Stimulated activated CD8-positive, alpha-beta memory T cell treated with anti-CD3 and anti-CD28 coated beads, Interleukin-7, amount 100 ng/mL, for 1 hour (primary cell): Measurements from ENCODE around the gene ATG4B.
"Not testable (repeated sequence)": the region's sequence is repeated elsewhere in the genome, so short reads cannot be mapped to it uniquely, and the experiment has no call there.

Source experiments
- DNase-seq, 2 donors: peaks; one replicate each; pipeline ENCODE4 v3.0.0-alpha.2; 2020; ENCODE audit warnings: low read depth in 2 of 2

ATG4B gene

DNA sequence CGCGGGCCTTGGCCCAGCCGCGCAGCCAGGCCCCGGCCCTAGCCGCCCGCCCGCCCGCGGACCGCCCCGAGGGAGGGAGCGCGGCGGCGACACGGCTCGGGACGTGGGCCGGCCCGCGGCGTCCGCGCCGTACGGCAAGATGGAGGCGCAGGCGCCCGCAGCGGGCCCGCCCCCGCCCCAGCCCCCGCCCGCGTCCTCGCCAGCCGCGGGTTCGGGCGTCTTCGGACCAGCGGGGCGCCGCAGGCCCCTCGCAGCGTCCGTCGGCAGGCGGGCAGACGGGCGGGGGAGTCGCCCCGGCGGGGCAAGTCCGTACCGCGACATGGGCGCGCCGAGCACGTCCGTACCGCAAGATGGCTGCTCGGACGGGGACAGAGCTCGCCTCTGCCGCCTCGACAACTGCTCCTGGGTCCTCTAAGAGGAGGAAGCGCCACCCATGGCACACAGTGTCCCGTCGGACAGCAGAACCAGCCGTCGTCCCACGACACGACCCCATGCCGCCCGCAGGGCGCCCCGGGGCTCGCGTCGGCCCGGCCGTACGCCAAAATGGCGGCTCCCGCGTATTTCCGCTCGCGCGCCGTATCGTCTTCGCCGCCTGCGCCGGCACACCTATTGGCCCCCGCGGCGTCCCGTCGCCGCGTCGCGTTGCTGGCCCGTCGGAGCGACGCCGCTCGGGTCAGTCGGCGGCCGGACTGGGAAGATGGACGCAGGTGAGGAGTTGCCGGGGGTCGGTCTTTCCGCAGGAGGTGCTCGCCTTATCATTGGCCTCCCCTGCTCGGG lies at the start of gene ATG4B, which contains the start of gene THAP4:
TSS of gene ATG4B (plus strand) at position 676 of the 777 bp plus-strand sequence. CDS start at position 698, 22 bp downstream.
TSS of gene THAP4 (minus strand) at position 141 of the 777 bp plus-strand sequence. CDS start 141 bp downstream, outside the sequence.
- peak; percentile 49 to 57 for DNase-seq

DNA sequence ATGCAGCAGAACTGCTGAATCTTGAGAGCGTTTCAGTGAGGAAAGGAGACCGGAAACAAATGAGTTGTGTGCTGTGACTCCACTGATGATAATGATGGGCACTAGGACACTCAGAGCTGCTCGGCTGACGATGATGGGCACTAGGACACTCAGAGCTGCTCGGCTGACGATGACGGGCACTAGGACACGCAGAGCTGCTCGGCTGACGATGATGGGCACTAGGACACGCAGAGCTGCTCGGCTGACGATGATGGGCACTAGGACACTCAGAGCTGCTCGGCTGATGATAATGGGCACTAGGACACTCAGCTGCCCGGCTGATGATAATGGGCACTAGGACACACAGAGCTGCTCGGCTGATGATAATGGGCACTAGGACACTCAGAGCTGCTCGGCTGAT lies 47.6 kb upstream of the ATG4B start:
- DNase-seq, result not testable (repeated sequence)

DNA sequence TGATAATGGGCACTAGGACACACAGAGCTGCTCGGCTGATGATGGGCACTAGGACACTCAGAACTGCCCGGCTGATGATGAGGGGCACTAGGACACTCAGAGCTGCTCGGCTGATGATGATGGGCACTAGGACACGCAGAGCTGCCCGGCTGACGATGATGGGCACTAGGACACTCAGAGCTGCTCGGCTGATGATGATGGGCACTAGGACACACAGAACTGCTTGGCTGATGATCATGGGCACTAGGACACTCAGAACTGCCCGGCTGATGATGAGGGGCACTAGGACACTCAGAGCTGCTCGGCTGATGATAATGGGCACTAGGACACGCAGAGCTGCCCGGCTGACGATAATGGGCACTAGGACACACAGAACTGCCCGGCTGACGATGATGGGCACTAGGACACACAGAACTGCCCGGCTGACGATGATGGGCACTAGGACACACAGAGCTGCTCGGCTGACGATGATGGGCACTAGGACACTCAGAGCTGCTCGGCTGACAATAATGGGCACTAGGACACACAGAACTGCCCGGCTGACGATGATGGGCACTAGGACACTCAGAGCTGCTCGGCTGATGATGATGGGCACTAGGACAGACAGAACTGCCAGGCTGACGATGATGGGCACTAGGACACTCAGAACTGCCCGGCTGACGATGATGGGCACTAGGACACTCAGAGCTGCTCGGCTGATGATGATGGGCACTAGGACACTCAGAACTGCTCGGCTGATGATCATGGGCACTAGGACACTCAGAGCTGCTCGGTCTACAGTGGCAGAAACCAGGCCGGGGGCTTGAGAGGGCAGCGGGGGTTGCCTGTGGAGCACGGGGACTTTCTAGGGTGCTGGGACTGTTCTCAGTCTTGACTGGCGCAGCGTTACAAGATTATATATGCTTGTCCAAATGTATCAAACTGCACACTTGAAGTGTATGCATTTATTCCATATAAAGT lies 46.7 kb upstream of the ATG4B start:
- not testable (repeated sequence) for DNase-seq

DNA sequence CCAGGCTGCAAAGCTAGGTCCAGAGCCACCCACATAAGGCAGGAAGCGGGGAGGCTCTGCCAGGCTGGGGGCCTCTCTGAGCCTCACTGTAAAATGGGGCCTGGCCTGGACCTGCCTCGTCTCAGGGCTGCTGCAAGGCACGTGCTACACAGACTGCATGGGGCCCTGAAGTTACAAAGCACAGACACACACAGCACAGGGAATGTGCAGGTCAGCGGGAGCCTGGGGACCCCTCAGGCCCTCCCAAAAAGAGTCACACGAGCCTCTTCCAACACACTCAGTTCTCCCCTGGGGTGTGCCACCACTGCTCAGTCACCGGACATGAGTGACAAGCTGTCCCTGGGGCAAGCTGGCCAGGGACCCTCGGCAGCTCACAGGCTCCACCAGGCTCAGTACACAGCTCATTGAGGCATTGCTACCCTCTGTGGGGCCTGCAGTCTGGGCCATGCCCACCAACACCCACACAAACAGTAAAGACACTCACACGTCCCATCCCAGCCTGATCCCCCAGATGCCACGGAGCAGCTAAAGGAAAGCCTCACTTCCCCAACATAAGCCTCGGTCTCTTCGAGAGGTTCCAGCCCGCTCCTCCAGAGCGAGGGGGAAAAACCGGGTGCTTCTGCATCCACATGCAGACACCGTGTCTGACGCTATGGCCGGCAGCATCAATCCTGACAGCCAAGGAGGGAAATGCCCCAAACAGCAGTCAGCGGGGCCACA lies 45.2 kb upstream of the ATG4B start:
- DNase-seq, result no peak

DNA sequence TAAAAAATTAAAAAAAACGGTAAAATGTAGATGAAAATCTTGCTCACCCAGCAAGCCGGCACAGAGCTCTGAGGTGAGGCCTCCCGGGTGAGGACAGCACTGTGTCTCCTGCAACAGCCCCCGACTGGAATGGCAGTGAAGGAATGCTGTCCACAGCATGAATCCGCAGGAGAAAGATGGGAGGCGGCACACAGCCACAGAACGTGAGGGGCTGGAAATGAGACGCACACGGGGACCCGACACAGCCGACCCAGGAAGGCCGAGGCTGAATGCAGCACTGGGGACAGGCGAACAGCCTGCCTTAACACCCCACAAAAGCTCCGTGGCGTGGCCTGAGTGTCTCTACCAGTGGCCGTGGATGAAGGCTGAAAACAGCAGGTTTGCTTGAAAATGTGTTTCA lies 44.2 kb upstream of the ATG4B start:
- DNase-seq, result no peak

DNA sequence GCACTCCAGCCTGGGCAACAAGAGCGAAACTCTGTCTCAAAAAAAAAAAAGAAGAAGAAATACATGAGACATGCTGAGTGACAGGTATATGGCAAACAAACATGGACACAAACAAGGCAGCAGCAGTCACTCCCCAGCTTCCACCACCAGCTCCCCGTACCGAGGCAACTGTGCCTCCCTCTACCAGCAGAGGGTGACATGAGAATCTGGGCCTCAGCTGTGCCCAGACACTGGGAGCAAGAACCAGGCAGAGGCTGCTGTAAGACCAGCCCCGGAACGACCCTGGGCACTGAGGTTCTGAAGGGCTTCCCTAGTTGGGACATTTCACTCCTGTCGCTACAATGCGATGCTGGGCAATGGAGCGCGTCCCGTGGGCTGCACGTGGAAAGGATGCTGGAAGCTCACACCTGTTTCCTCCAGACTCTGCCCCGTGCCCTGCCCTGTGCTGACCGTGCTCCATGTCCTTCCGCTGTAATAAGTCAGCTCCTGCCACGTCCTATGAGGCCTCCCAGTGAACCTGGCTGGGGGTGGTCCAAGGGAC lies 41.8 kb upstream of the ATG4B start:
- DNase-seq, result no peak

DNA sequence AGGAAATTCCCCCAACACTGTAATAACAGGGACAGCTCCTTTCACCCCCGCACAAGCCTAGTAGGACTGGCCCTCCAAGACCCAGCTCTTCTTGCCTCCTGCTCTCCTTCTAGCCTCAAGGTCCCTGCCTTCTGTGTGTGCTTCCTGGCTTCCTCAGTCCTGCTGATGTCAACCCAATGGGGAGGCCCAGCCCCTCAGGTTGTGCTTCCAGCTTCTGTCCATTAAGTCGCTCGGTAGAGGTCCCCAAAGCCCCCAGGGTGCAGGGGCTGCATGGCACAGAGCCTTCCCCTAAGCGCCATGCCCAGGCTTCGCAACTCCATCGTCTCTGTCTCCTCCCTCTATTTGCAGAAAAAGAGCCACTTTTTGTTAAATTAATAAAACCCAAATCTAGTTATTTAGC lies 39.9 kb upstream of the ATG4B start:
- DNase-seq, result no peak

DNA sequence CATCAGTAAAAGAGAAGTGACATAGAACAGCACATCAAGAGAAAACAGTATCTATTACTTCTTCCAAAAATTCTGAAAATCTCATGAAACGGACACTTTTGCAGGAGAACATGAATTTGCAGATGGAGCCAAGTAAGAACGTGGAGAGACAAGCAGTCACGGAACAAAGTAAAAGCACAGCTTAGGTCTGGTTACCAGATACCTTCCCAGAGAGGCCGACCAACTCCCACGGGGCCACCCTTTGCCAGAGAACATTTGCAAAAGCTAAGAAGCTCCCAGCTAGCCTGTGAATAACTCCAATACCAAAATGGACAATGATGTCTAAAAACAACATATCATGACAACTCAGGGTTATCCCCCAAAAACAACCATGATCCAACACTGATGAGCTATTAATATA lies 39.4 kb upstream of the ATG4B start:
- DNase-seq, result no peak

DNA sequence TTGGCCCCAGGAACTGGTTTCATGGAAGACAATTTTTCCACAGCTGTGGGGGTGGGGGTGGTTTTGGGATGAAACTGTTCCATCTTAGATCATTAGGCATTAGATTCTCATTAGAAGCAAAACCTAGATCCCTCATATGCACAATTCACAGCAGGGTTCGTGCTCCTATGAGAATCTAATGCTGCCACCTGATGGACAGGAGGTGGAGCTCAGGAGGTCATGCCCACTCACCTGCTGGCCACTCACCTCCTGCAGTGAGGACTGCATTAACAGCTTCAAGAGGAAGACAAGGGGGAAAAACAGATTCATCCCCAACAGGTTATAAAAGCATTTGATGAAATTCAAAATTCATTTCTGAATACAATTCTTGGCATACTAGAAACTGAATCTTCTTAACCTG lies 39.0 kb upstream of the ATG4B start:
- no peak for DNase-seq

DNA sequence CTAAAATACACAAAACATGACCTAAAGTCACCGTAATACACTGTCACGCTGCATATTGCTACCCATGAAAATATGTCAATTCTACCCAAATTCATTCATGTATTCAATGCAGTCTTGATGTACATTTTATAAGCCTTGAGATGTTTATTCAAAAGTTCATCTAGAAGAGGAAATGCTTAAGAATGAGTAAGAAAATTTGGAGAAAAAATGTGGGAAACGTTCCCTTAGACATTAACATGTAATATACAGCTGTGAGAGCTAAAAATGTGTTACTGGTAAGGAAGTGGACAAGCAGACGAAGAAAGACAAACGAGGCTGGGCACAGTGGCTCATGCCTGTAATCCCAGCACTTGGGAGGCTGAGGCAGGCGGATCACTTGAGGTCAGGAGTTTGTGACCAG lies 37.9 kb upstream of the ATG4B start:
- DNase-seq, result no peak

DNA sequence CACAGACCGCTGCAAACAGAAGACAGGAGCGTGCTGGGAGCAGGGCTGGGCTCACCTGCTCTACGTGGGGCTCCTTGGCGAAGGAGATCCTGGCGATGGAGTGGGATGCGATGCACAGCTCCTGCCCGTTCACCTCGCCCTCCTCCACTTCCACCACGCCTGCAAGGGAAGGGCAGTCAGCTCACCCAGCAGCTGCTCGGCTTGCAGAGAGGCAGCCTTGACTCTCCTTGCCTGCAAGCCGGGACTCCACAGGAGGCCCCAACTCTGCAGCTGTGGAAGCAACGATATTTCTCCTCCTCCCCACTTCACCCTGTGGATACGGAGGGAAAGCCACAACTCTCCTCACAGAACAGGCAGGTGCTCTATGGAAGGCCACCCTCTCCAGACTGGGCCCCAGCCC lies 35.7 kb upstream of the ATG4B start:
- DNase-seq, result no peak

DNA sequence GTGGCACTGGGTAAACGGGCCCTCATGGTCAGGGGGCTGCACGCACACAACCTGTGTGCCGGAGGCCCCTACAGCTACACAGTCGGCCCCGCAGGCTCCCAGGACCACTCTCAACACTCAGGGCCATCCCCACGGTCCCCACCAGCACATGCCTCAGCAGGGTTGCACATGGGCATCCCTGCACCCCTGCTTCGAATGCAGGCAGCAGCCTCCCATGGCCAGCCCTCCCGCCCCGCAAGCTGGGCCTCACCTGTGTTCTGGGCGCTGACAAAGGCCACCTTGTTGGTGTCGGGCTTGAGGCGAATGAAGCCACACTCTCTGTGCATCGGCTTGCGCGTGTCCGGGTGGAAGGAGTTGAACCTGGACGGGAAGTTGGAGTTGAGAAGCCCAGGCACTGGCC lies 34.8 kb upstream of the ATG4B start:
- DNase-seq, result no peak

DNA sequence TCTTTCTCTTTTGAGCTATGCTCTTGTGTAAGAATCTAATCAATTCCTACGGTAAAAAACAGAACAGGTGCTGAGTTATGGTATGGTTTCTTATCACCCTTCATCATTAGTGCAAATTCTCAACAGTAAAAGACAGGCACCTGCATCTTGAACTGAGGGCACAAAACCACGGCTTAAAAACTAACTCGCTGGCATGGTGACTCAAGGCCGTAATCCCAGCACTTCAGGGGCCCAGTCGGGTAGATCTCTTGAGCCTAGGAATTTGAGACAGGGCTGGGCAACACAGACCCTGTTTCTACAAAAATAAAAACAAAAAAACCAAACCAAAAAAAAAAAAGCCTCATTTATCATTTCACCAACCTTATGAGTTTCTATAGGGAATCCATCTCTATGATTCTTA lies 33.8 kb upstream of the ATG4B start:
- no peak for DNase-seq

DNA sequence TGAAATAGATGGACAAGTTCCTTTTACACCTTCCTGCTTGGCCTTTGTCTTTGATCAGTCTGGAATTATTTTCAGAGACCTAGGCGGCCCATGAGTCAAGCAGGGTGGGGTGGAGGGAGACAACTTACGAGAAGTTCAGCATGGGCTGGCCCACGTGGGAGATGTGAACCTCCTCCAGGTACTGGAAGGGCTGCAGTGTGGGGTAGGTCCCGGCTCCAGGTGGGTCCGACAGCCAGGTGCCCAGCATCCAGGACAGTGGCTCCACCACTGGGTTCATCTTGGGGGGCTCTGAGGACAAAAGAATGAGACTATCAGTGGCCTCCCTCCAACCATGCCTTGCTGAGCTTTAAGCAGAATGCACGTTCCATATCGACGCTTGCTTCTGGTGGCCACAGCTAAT lies 31.3 kb upstream of the ATG4B start:
- DNase-seq, result no peak

DNA sequence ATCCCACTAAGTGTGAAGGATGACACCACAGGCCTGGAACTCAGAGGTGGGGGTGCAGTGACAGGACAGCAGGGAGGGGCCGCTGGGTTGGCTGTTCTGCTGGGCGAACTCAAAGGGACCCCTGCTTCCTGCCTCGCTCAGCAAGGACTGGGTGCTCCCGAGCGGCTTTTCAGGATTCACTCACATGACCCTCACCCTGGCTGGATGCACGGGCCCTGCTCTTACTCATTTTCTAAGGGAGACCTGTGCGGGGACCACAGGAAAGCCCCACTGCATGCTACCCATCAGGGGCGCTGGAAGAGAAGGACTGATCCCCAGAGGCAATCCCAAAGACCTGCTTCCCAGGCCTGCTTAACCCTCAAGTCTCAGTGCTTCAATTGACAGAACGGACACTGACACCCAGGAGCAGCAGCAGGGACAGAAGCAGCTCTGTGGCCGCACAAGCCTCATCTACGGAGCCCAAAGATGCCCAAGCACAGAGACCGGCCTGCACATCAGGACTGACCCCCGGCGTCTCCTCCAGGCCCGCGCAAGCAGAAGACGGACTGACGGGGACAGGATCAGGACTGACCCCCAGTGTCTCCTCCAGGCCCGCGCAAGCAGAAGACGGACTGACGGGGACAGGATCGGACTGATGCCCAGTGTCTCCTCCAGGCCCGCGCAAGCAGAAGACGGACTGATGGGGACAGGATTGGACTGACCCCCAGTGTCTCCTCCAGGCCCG lies 30.2 kb upstream of the ATG4B start:
- no peak for DNase-seq

DNA sequence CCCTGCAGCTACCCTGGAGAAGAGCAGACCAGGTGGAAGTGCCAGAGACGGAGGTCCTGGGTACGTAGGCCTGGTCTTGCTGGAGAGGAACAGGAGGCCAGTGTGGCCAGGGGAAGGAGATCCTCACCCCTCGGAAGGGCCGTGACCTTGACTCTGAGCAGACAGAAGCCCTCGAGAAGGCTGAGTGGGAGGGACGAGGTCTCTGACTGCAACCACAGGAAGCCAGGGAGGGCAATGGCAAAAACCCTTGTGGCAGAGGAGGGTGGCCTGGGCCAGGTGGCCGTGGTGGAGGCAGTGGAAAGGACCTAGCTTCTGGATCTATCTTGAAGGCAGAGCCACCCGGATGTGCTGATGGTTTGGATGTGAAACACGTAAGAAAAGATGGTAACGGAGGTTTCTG lies 28.6 kb upstream of the ATG4B start:
- DNase-seq, result no peak

DNA sequence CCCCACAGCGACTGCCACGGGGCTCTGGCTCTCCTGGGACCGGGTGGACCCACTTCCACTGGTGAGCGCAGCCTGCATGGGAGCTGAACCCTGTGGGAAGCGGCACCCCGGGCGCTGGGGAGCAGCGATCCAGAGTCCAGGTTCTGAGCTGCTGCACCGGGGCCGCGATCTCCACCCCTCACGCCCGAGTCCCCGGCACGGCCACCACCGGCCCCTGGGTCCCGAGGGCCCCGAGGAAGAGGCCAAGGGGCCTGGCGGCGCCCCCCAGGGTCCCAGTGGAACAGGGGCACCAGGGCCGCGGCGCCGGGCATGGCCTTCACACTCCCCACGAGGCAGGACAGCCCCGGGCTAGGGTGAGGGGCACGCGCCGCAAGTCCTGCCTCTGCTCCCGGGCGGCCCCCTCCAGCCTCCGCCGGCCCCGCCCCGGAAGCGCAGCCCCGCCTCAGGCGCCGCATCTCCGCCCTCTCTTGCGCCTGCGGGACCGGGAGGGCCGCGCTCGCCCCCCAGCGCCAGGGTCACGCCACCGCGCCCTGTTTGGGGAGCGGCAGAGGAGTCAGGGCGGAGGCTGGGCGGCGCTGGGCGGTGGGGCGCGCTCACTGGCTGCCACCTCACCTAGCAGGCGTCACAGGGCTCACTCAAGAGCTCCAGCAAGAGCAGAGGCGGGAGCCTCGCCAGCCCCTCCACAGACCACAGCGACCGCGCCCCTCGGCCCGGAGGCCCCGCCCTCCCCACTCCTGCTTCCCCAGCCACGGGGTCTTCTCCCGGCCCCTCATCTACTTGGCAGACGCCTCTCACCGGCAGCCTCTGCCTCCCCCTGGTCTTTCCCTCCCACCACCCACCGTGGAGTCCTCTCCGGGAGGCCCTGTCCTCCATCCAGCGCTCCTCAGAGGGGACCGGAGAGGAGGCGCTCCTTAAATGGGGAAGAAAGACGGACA lies 27.4 kb upstream of the ATG4B start:
- DNase-seq, result peak; percentile 76 to 79

DNA sequence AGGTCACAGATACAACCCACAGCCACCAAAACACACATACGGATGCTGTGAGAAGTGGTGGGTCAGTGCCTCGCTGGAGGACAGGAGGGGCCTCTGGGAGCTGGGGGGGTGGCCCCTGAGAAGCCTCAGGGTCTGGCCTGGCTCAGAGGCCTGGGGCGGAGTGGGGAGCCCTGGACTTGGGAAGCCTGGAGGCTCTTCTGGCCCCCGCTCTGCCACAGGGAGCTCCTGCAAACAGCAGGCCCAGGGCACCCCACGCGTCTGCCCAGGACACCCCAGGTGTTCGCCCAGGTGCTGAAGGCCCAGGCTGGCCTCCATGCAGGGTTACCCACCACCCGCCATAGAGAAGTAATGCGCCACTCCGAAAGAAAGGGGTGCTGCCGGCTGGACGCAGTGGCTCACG lies 26.4 kb upstream of the ATG4B start:
- DNase-seq, result no peak

DNA sequence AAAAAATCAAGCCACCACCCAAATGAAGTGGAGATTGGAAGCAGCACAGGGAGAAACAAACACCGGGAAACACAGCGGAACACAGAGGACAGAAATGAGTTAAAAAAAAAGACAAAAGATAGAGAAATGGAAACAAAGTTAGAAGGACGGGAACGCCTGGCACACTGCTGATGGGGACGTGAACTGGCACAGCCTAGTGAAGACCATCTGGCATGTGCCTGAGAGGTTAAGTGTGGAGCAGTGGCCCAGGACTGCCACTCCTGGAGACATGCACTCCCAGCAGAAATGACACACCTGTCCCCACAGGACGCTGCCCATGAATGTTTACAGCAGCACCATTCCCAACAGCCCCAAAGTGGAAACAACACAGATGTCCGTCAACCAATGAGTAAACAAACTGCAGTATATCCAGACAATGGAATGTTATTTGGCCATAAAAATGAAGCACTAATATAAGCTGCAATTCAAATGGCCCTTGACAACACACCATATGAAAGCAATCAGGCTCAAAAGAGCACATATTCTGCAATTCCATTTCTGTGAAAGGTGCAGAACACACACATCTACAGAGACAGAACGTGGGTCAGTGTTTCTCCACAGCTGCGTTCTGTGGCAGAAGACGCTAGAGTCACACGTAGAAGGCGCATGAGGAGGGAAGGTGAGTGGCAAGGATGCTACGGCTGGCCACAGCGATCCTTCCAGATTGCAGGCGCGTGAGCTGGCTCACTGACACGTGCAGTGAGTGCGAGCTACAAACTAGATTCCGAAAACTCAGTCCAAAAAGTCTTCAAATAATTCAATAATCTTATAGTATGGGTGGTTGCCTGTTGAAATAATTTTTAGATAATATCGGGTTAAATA lies 25.1 kb upstream of the ATG4B start:
- no peak for DNase-seq
